CD4-positive, alpha-beta T cell treated with Interleukin-10 for 1 hour (primary cell): ENCODE measurements around the gene NTMT1.

ENCODE experiments used
- DNase-seq: peaks from one replicate; pipeline ENCODE4 v3.0.0-alpha.2; 2020

The NTMT1 gene

DNA sequence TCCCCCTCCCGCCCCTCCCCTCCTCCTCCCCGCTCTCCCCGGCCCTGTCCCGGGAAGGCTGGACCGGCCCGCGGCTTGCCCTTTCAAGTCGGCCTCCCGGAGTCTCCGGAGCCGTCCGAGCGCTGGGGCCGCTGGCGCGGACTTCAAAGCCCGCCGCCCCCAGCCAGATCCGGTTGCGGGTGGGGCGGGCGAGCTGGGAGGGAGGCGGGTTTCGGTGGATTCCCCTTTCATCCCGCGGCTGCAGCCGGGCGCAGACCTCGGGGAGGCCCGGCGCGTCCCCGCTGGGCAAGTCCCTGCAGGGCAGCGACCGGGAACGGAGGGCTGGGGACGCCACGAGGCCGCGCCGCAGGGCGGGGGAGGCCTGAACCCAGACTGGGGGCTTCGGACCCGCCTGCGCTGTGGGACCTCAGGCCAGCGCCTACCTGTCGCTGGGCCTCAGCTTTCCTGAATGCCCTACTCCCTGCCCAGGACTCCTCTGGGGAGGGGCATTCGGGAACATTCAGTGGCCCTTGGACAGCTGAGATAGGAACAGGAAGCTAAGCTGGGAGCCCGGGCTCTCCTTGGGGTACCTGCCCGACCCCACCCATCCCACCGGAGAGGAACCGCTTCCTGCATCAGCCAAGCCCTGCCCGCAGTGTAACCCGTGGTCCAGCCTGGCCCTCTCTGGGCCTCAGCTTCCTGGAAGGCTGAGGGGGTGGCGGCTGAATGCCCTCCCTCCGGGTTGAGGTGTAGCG is 28.4 kb upstream of the NTMT1 start:
- peak; percentile 48 for DNase-seq

DNA sequence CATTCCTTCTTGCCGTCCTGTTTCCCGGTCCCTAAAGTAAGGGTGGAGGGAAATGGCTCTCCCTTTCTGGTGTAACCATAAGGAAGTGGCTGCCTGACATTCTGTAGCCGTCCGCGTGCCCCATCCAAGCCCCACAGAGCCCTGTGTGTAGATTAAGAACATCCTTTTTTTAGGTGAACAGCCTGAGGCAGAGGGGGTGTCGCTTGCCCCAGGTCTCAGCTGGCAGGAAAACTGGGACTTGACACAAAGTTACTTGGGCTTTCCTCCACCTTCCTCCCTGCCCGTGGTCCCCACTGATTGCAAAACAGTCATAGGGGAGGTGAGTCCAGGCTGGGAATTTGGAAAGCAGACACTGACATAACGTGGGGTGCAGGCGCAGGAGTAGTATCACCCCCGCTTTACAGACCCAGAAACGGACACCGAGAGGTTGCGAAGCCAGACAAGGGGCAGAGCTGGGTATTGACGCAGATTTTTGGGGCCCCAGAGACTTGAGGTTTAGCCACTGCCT is 27.8 kb upstream of the NTMT1 start:
- no peak for DNase-seq

DNA sequence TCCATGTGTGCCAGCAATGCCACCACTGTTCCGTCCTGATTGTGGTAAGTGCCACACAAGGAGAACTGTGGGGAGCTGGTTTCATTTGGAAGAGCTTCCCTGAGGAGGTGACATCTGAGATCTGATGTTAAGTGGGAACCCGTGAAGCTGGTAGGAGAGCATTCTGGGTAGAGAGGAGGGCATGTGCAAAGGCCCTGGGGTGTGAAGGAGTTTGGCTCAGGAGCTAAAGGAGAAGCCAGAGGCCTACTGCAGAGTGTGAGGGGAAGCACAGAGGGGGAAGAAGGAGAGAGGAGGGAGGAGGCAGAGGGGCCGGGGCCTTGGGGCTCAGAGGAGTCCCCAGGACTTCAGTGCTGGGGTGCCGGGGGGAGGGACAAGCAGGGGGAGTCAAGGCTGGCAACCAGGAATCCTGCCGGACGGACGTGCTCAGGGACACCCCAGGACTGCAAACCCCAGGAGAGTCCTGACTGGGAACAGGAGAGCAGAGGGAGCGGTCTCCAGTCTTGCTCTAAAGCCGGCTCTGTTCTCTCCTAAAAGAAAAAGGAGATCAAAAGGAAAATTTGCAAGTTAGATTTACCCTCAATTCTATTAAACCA is 24.8 kb upstream of the NTMT1 start:
- no peak for DNase-seq

DNA sequence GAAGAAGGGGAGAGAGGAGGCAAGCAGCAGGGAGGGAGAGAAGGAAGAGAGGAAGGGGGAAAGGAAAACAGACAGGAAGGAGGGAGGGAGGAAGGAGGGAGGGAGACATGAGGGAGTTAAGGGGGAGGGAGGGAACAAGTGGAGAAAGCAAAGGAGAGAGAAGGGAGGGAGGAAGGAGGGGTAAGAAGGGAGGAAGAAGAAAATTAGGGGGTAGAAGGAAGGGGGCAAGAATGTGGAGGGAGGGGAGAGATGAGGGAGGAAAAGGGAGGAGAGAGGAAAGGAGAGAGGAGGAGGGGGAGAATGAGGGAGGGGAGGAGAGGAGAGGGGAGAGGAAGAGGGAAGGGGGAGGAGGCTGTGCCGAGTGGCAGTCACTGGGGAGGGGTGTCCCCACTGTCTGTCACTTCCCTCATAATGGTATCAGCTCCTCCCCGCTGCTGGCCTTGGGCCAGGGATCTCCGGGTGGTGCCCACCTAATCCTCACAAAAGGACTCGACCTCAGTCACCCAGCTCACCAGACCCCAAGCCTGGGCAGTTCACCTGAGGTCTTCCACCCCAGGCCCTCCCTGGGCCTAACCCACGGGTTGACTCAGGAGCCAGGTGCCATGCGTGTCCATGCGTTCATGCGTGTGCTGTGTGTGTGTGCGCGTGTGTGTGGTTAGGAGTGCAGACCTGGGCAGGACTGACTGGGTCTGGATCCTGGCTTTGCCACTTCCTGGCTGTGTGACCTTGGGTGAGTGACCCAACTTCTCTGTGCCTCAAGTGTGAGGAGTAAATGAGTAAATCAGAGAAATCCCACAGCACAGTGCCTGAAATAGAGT is 23.2 kb upstream of the NTMT1 start:
- DNase-seq, result no peak

DNA sequence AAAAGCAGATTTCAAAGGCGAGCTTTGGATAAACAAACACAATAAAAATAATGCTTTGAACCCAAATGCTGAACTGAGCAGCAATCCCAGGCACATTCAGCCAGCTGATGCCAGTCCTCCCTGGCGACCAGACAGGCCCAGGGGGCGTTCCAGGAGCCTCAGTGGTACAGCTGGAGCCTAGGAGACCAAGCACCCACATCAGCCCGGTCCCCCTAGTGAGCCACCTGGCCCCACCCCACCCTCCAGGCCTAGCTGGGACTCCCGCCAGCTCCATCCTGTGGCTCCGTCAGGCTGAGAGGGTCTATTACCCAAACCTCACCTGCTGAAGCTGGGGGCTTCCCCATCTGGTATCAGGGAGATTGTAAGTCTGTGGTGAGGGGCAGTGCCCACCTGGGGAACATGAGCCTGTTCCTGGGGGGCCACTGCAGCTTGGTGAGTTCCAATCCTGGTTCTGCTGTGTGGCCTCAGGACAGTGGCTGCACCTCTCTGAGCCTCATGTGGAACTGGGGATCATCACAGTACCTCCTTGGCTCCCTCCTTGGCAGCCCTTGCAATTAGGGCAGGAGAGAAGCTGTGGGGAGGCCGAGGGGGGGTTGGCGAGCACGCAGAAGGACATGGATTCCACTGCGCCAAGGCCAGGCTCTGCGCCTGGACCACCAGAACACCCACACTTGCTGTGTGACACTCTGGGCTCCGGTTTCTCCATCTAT is 21.8 kb upstream of the NTMT1 start:
- no peak for DNase-seq

DNA sequence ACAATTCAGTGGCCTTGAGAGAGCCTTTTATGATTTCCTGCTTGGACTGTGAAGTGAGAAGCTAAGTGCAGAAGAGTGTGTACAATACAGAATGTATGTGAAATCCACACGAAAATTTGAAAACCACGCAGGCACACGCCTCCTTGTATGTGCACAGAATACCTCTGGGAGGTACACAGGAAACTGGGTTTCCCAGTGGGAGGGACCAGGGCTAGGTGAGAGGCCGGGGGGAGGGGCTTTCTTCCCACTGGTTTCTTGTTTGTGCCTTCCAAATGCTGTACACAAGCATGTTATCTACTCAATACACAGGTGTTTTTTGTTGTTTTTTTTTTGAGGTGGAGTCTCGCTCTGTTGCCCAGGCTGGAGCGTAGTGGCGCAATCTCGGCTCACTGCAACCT is 21.2 kb upstream of the NTMT1 start:
- no peak for DNase-seq

DNA sequence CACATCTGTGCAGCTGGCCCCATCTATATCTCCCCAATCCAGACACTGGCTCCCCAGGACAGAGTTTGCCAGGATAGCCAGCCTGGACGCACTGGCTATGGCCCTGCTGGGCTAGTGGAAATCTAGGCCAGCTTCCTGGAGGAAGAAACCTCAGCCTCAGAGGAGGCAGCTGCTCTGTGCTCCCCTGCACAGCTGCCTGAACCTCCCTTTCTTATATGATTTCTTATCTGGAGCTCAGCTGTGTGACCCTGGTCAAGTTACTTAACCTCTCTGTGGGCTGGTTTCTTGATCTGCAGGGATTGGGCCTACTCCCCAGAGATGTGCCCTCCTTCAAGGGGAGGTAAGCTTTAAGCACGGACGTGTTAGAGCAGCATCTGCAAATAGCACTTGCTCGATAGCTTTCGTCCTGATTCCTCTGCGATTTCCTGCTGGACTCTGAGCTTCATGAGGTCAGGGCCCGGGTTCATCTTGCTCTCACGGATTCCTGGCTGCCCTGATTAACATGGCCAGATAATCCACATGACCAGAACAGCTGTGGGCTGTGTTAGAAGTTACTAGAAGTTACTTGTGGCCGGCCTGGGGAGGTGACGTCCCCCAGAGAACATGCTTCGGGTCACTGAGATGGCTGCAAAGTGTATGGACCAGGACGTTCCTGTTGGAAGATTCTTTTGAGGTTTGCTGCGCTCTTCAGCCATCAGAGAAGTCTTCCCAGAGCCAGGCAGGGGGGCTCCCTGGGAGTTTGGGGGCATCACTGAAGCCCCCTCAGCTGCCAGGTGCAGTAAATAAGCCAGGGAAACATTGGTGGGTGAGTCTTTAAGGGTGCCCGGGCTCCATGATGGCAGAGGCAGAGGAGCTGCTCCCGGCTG is 19.6 kb upstream of the NTMT1 start:
- no peak for DNase-seq

DNA sequence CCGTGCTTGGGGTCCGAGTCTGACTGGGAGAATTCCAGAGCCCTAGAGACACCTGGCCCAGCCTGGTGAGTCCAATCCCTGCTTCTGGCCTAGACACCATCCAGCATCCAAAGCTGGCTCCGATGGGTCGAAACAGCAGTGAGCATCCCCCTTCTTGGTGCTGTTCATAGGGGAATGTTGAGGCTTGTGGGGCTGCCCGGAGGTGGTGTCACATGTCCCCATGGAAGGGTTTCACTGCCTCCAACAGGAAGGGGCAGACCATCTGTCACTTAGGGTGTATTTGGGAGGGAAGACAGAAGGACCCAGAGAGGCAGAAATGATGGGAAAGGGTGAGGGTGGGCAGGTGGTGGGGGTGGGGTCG is 19.0 kb upstream of the NTMT1 start:
- no peak for DNase-seq

DNA sequence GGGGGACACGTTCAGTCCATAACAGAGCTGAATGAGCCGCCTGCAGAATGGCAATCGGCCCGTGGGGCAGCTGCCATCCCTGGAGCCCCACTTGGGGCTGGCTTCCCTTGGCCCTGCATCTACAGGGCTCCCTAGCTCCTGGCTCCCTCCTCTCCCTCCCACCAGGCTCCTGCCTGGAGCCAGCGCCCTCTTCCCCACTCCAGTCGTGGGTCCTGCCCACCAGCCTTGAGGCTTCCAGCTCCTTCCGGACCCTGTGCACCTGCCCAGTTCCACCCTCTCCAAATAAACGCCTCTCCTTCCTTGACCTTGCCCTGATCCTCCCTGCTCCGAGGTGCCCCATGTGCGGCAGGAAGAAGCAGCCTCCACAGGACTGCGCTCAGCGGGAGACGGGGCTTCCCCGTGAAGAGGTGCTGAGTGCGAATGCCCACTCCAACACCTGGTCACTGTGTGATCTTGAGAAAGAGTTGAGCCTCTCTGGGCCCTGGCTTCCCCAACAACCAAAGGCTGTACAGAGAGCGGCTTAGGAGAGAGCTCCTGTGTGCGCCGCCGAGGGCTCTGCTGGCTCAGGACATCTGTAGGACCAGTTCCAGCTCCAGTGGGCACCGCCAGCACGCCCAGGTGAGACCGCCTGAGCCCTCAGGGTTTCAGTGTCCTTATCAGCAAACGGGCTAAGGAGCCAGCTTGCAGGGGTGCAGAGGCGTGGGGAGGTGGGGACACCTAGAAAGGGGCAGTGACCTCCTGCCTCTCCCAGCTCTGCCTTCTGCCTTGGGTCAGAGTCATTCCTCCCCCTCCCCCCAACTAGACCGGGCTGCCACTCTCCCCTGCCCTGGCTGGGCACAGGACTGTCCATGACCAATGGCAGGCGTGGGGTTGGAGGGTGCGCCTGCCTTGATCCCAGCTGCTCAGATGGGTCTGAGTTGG is 17.1 kb upstream of the NTMT1 start:
- DNase-seq, result no peak

DNA sequence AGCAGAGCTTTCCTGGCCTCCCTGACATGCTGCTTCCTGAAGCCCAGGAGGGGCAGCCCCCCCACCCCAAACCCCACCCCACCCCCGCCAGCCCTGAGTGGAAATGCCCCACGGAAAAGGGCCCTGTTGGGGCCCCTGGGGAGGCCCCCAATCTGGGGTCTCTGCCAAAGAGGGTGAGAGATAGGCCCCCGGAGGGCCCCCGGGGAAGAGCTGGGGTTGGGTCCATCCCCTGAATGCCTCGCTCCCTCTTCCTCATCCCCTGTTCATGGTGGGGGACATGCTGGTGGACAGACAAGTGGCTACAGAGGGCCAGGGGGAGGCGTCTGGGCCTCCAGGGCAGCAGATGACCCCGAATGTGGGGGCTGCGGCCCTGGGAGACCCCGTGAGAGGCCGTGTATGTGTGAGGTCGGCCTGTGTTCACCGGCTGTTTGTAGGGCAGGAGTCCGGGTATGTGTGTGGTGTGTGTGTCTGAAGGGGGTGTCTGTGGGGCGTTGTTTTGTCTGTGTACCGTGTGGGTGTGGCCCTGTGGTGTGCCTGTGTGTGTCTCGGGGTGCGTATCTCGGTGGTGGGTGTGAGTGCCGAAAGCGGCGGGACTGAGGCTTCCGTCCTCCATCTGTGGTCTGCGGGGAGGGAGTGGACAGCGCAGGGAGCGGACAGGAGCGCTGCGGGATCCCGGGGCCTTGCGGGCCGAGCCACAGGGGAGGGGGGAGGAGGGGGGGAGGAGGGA is 16.3 kb upstream of the NTMT1 start:
- DNase-seq, result peak; percentile 85

DNA sequence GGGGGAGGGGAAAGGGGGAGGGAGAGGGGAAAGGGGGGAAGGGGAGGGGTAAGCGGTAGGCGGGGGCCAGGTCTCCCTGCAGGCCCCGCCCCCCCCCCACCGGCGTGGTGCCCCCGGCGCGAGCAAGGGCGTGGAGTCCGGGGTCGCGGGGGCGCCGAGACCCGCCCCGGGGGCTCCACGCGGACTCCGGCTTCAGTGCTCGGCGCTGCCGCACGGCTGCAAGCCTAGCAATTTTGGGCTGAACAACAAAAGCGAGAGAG is 15.8 kb upstream of the NTMT1 start:
- DNase-seq, result no peak

DNA sequence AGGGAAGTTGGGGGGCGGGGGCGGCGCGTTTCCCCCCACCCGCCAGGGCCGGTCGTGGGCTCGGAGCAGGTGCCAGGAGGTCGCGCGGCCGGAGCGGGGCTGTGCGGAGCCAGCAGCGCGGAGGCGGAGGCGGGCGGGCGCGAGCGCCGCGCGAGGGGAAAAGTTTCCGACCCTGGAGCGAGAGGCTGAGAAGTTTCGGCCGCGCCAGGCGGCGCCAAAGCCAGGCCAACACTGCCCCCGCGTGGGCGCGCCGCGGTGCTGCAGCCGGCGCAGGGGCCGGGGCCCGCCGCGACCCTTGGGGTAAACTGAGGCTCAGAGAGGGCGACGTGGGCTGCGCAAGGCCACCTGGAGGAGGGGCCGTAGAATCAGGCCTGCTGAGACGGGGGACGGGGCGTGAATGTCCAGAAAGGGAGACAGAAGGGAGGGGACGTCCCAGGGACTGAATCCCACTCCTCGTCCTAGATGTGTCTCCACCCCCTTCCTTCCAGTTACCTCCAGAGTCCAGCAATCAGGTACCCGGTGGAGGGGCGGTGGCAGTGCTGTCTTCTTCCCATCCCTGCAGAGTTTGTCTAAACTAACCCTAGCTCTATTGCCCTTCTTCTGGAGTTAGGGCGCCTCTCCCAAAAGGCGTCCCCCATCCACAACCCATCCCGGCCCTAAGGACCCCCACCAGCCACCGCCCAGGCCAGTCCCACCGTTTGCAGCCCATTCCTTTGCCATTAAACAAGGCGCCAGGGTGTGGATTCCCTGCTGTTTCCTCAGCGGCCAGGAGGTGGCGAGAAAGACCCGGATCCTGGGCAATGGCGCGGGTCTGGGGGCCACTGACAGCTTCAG is 15.3 kb upstream of the NTMT1 start:
- peak; percentile 74 for DNase-seq

DNA sequence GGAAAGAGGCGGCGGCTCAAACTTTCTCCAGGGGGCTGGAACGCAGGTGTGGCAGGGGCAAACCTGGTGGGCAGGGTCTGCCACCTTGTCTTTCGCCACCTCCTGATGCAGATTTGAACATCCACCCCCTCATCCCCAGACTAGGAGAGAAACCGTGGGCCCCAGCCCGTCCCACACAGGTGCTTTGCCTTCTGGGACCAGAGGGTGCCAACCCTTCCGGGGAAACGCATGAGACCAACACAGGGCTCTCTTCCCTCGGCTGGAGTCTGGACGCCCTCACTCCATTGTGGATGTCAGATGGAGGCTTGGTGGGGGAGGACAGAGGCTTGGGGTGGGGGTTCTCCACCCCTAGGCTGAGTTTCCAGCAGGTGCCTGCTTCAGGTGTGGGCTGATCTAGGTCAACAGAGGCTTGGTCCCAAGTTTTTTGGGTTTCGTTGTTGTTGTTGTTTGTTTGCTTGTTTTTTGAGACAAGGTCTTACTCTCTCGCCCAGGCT is 14.6 kb upstream of the NTMT1 start:
- DNase-seq, result no peak

DNA sequence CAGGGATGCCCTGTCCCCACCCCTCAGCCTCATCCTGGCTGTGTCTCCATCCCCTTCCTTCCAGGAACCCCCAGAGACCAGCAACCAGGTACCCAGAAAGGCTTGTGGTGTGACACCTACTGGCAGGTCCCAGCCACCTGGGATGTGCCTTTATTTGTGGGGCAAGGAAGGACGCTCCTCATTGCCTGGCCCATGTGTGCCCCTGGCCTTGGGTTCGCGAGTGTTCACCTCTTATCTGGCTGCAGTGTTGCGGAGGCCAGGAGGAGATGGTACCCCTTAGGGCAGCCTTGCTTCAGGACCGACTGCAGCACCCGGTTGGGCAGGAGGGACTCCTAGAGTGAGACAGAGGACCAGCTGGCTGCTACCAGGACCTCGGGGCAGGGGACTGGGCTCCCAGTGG is 13.8 kb upstream of the NTMT1 start:
- DNase-seq, result no peak

DNA sequence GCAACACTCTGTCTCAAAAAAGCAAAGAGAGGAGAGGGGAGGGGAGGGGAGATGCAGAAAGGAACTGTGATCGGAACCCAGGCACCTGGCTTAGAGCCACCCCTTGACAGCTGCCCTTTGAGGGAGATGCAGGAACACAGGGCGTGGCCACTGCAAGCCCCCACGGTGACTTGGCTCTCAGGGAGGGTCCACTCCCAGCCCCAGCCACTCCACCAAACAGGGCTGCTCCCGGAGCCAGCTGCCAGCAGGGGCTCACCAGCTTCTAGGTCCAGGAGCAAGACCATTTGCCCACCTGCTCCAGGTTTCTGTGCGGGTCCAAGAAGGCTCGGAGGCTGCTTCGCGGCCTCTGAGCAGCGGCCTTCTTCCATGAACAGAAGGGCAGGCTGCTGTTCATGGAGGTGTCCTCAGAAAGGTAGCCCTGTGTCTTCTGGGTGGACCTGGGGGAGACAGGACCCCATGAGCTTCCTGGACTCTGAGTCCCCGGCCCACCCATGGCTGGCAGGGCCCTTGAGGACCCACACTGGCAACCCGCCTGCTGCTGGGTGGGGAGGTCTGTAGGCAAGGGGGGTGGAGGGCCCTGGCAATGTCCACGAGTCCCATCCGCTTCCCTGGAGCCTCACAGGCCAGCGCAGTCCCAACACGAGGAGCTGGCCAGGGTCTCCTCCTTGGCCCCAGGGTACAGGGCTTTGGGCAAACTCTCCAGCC is 13.0 kb upstream of the NTMT1 start:
- no peak for DNase-seq

DNA sequence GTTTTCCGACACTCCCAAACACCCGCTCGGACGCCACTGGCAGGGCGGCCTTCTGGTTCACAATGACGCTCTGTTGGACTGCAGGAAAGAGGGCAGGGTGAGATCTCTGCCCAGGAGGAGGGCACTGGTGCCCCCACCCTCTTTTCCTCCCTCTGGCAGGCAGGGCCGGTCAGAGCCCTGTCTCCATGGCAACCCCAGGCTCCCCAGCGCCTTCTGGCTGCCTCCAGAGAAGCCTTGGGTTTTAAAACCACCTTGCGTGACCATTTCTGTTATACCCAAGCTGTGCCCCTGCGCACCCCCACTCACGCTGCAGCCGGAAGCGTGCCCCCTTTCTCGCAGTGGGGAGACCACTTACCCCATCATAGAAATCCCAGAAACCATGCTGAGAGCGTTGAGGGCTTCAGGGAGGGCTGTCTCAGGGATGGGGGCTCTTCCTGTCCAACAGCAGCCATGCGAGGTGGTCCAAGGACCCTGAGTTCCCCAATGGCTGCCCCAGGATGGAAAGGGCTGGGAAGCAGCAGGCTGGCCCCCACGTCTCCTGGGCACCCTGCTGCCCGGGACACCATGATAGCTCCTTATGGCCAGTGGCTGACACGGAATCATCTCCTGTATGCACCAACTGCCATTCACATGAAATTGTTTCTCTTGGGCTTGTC is 12.3 kb upstream of the NTMT1 start:
- no peak for DNase-seq

DNA sequence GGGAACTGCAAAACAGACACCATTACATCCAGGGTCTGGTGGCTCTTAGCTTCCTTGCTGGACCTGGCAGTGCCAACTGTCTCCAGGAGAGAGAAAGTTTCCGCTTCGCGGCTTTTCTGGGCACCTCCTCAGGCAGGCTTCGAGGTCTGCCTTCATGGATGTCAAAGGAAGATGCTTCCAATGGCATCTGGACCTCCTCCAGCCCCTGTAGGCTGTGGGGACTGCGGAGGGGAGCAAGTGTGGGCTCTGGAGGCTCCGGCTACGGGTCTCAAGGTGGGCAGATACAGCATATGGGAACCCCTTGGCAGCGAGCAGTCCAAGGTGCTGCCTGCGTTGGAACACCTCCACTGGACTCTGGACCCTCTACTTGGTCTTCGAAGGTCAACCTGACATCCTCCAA is 11.0 kb upstream of the NTMT1 start:
- no peak for DNase-seq
